Neural progenitor cell (in vitro differentiated cells): ENCODE measurements around the gene NT5C. TPM values are rescaled to one million over a fixed set of nuclear protein-coding genes. Genes with fewer than 3 reads are reported as not detected.

Experiments
- DNase-seq: peaks from one replicate; pipeline ENCODE4 v3.0.0-alpha.2; 2016; ENCODE audit warnings: low spot score
- H2AFZ ChIP-seq: fragments of 200-600 bp; sonication (generic); replicated peaks from 2 replicates; pipeline ENCODE4 v1.6.1; 2016; ENCODE audit warnings: antibody characterized with exemption
- H3F3A ChIP-seq: fragments of 200-600 bp; sonication (generic); 2 replicates; pipeline ENCODE4 v1.6.1; 2016; ENCODE audit warnings: antibody characterized with exemption, low read depth
- H3K27ac ChIP-seq: fragments of 200-600 bp; sonication (generic); 2 replicates; pipeline ENCODE4 v1.5.1; 2016; ENCODE audit warnings: mild to moderate bottlenecking
- H3K27me3 ChIP-seq: fragments of 200-600 bp; sonication (generic); 2 replicates; pipeline ENCODE4 v1.6.1; 2016; ENCODE audit warnings: mild to moderate bottlenecking, moderate library complexity
- H3K36me3 ChIP-seq: fragments of 200-600 bp; sonication (generic); 2 replicates; pipeline ENCODE4 v1.5.1; 2016
- H3K4me1 ChIP-seq: fragments of 200-600 bp; sonication (generic); 2 replicates; pipeline ENCODE4 v1.6.1; 2016; ENCODE audit warnings: mixed run types
- H3K4me2 ChIP-seq: fragments of 200-600 bp; sonication (generic); 2 replicates; pipeline ENCODE4 v1.6.1; 2016
- H3K4me3 ChIP-seq: fragments of 200-600 bp; sonication (generic); 2 replicates; pipeline ENCODE4 v1.5.1; 2016
- H3K79me2 ChIP-seq: fragments of 200-600 bp; sonication (generic); 2 replicates; pipeline ENCODE4 v1.6.1; 2016; ENCODE audit warnings: low read depth
- H3K9ac ChIP-seq: fragments of 200-600 bp; sonication (generic); 2 replicates; pipeline ENCODE4 v1.6.1; 2016
- H3K9me3 ChIP-seq: fragments of 200-600 bp; sonication (generic); 2 replicates; pipeline ENCODE4 v1.5.1; 2016; ENCODE audit warnings: low read depth
- H4K20me1 ChIP-seq: fragments of 200-600 bp; sonication (generic); 2 replicates; pipeline ENCODE4 v1.6.1; 2016; ENCODE audit warnings: low read depth
- H3K27ac Mint-ChIP-seq: 3 replicates; pipeline ENCODE4 v1.8.0; 2021; ENCODE audit warnings: mixed read lengths
- H3K27me3 Mint-ChIP-seq: 2 replicates; pipeline ENCODE4 v1.8.0; 2022; ENCODE audit warnings: low read depth, mild to moderate bottlenecking, inconsistent platforms, moderate library complexity, mixed read lengths; ENCODE audit not compliant: insufficient read depth
- H3K36me3 Mint-ChIP-seq: 3 replicates; pipeline ENCODE4 v1.8.0; 2021; ENCODE audit warnings: mixed read lengths
- H3K4me1 Mint-ChIP-seq: 3 replicates; pipeline ENCODE4 v1.8.0; 2021; ENCODE audit warnings: mixed read lengths
- H3K4me3 Mint-ChIP-seq: 3 replicates; pipeline ENCODE4 v1.8.0; 2021; ENCODE audit warnings: mild to moderate bottlenecking, moderate library complexity, mixed read lengths
- H3K9me3 Mint-ChIP-seq: 3 replicates; pipeline ENCODE4 v1.8.0; 2020; ENCODE audit warnings: mixed read lengths
- CTCF ChIP-seq: fragments of 200-600 bp; sonication (generic); IDR thresholded peaks from 2 replicates; pipeline ENCODE4 v1.5.1; 2017; ENCODE audit warnings: antibody characterized with exemption, mild to moderate bottlenecking
- EZH2 ChIP-seq: fragments of 200-600 bp; sonication (generic); IDR thresholded peaks from 2 replicates; pipeline ENCODE4 v1.6.1; 2017; ENCODE audit warnings: antibody characterized with exemption, mild to moderate bottlenecking, moderate library complexity
- EZH2phosphoT487 ChIP-seq: fragments of 200-600 bp; sonication (generic); IDR thresholded peaks from 2 replicates; pipeline ENCODE4 v1.6.1; 2017; ENCODE audit warnings: antibody characterized with exemption
- total RNA-seq: library from RNA; depleted of rRNA; stranded (reverse); fragments of >200 nt; gene quantifications from 2 replicates; pipeline ENCODE4 v1.2.3, GENCODE V29; 2015; ENCODE audit warnings: low replicate concordance

Gene NT5C
- total RNA-seq, 1 donor from 2014 or later = 45.8 TPM

- no peak for TF ChIP-seq CTCF
- TF ChIP-seq EZH2 = no peak
- no peaks in the 10 kb centered on the region for H3K9me3 Mint-ChIP-seq
- Histone ChIP-seq H3K27me3 (no peaks in the 10 kb centered on the region), H3K4me2 (no peak overlapping the region), H3K4me3 (no peak overlapping the region), H3K79me2 (no peaks in the 10 kb centered on the region), H3K9me3 (no peaks in the 10 kb centered on the region), H3K4me1 (peaks cover 3% of the 10 kb centered on the region), H3F3A (peaks cover 5% of the 10 kb centered on the region), H4K20me1 (no peaks in the 10 kb centered on the region), H2AFZ (no peak overlapping the region), H3K9ac (no peak overlapping the region), H3K36me3 (no peaks in the 10 kb centered on the region), H3K27ac (no peak overlapping the region)
- peaks cover 5% of the 10 kb centered on the region for H3K27me3 Mint-ChIP-seq
- H3K27ac Mint-ChIP-seq = no peak overlapping the region
- H3K4me1 Mint-ChIP-seq = peaks cover 17% of the 10 kb centered on the region
- no peak for DNase-seq
- H3K36me3 Mint-ChIP-seq = peaks cover 9% of the 10 kb centered on the region
- H3K4me3 Mint-ChIP-seq = no peak overlapping the region
These were observed 14.8 kb downstream of the NT5C start for GRCh38 chr17:75116737-75117136.

- Histone ChIP-seq H3K27me3 (no peaks in the 10 kb centered on the region), H3K27ac (no peak overlapping the region), H3K36me3 (no peaks in the 10 kb centered on the region), H2AFZ (no peak overlapping the region), H3K4me3 (no peak overlapping the region), H3K4me2 (no peak overlapping the region), H3K9ac (no peak overlapping the region), H3K4me1 (peaks cover 3% of the 10 kb centered on the region), H3F3A (peaks cover 5% of the 10 kb centered on the region), H4K20me1 (no peaks in the 10 kb centered on the region), H3K9me3 (no peaks in the 10 kb centered on the region), H3K79me2 (peaks cover 5% of the 10 kb centered on the region)
- Mint-ChIP-seq H3K9me3 (no peaks in the 10 kb centered on the region), H3K27me3 (peaks cover 5% of the 10 kb centered on the region), H3K4me1 (peaks cover 19% of the 10 kb centered on the region), H3K4me3 (no peak overlapping the region), H3K36me3 (peaks cover 5% of the 10 kb centered on the region), H3K27ac (no peak overlapping the region)
- no peak for TF ChIP-seq CTCF
- TF ChIP-seq EZH2phosphoT487 = no peak
- no peak for TF ChIP-seq EZH2
- no peak for DNase-seq
These were observed 16.0 kb downstream of the NT5C start for GRCh38 chr17:75115555-75115954.

GRCh38 chr17:75114552-75115314, 16.8 kb downstream of the NT5C start:
- Histone ChIP-seq H3K9me3 (no peaks in the 10 kb centered on the region), H3K4me2 (peak overlapping the region; percentile 39), H3K9ac (no peak overlapping the region), H3K4me1 (peaks cover 3% of the 10 kb centered on the region), H3F3A (peaks cover 5% of the 10 kb centered on the region), H3K4me3 (no peak overlapping the region), H2AFZ (peak overlapping the region; percentile 68), H3K79me2 (peaks cover 8% of the 10 kb centered on the region), H3K36me3 (no peaks in the 10 kb centered on the region), H4K20me1 (no peaks in the 10 kb centered on the region), H3K27ac (no peak overlapping the region), H3K27me3 (no peaks in the 10 kb centered on the region)
- DNase-seq = peak; percentile 0
- Mint-ChIP-seq H3K9me3 (no peaks in the 10 kb centered on the region), H3K4me3 (peak overlapping the region; percentile 70), H3K36me3 (peaks cover 2% of the 10 kb centered on the region), H3K27ac (peak overlapping the region; percentile 37), H3K4me1 (peaks cover 22% of the 10 kb centered on the region), H3K27me3 (peaks cover 5% of the 10 kb centered on the region)
- no peak for TF ChIP-seq EZH2phosphoT487
- no peak for TF ChIP-seq EZH2
- no peak for TF ChIP-seq CTCF
